HG03460 (cell line): ENCODE data around the gene PPIB.
"Not testable (repeated sequence)": the region's sequence is repeated elsewhere in the genome, so short reads cannot be mapped to it uniquely, and the experiment has no call there.

Source experiments
- ATAC-seq: cut with Tn5 transposase; IDR thresholded peaks from one replicate; pipeline ENCODE4 v1.9.1; 2021; ENCODE audit not compliant: unreplicated experiment

The PPIB gene

GRCh38 chr15:64110950-64111678, 51.7 kb downstream of the PPIB start:
- ATAC-seq: no peak

GRCh38 chr15:64110108-64110701, 52.6 kb downstream of the PPIB start:
- ATAC-seq: not testable (repeated sequence)

DNA sequence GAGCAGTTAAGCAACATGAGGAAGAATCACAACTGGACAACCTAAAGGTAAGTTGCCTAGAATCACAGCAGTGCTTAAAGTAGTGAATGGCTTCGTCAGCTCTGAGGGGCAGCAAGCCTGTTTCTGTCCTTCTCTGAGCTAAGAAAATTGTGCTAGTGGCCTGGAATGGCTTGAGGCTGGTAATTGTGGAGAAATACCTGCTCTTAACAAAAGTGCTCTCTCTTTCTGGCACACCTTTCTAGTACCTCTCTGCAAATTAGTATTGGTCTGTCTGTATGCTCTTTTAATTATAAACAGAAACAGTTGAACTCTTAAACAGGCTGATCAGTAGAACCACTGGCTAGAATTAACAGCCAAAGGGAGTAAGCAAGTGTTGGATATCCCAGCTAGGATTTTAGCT, 55.5 kb downstream of the PPIB start:
- no peak for ATAC-seq
